H9 (cell line): Measurements from ENCODE around the gene TRPC3. TPM values are rescaled to one million over a fixed set of nuclear protein-coding genes. Genes with fewer than 3 reads are reported as not detected.

ENCODE experiments used
- DNase-seq: peaks from one replicate; pipeline ENCODE4 v3.0.0-alpha.2; 2017
- H2AFZ ChIP-seq: one replicate; pipeline ENCODE4 v1.6.1; 2013; ENCODE audit warnings: mild to moderate bottlenecking, low read length, control low read depth, moderate library complexity
- H2AK5ac ChIP-seq: 2 replicates; pipeline ENCODE4 v1.6.1; 2013; ENCODE audit warnings: low read length, control low read depth, mixed read lengths; ENCODE audit not compliant: insufficient read length
- H2BK120ac ChIP-seq: one replicate; pipeline ENCODE4 v1.6.1; 2013; ENCODE audit warnings: low read depth, mild to moderate bottlenecking, low read length, control low read depth, inconsistent platforms; ENCODE audit not compliant: poor library complexity, severe bottlenecking
- H2BK12ac ChIP-seq: 2 replicates; pipeline ENCODE4 v1.6.1; 2013; ENCODE audit warnings: low read length, control low read depth, mixed read lengths, low read depth; ENCODE audit not compliant: insufficient read length
- H2BK15ac ChIP-seq: 2 replicates; pipeline ENCODE4 v1.6.1; 2013; ENCODE audit warnings: low read depth, low read length, control low read depth
- H2BK20ac ChIP-seq: one replicate; pipeline ENCODE4 v1.6.1; 2013; ENCODE audit warnings: low read depth, mild to moderate bottlenecking, low read length, control low read depth, inconsistent platforms; ENCODE audit not compliant: poor library complexity, severe bottlenecking
- H2BK5ac ChIP-seq: 2 replicates; pipeline ENCODE4 v1.6.1; 2013; ENCODE audit warnings: low read length, control low read depth, mixed read lengths; ENCODE audit not compliant: insufficient read length
- H3K14ac ChIP-seq: 2 replicates; pipeline ENCODE4 v1.6.1; 2013; ENCODE audit warnings: low read length, control low read depth; ENCODE audit not compliant: insufficient read depth
- H3K18ac ChIP-seq: 2 replicates; pipeline ENCODE4 v1.6.1; 2013; ENCODE audit warnings: low read depth, mild to moderate bottlenecking, mixed read lengths, low read length, control low read depth; ENCODE audit not compliant: insufficient read length
- H3K23ac ChIP-seq: 2 replicates; pipeline ENCODE4 v1.6.1; 2013; ENCODE audit warnings: low read length, control low read depth, mixed read lengths, low read depth; ENCODE audit not compliant: insufficient read length
- H3K23me2 ChIP-seq: 2 replicates; pipeline ENCODE4 v1.6.1; 2013; ENCODE audit warnings: low read depth, mild to moderate bottlenecking, mixed read lengths, low read length, control low read depth; ENCODE audit not compliant: insufficient read length, poor library complexity, severe bottlenecking
- H3K27ac ChIP-seq: 2 replicates; pipeline ENCODE4 v1.5.1; 2013; ENCODE audit warnings: low read length, control low read depth, mixed read lengths, low read depth; ENCODE audit not compliant: insufficient read length
- H3K27me3 ChIP-seq: 2 replicates; pipeline ENCODE4 v1.6.1; 2013; ENCODE audit warnings: low read length, control low read depth, inconsistent platforms; ENCODE audit not compliant: insufficient read depth
- H3K4ac ChIP-seq: 2 replicates; pipeline ENCODE4 v1.6.1; 2013; ENCODE audit warnings: low read depth, mild to moderate bottlenecking, control low read depth, inconsistent platforms, low read length, moderate library complexity
- H3K4me1 ChIP-seq: 2 replicates; pipeline ENCODE4 v1.6.1; 2013; ENCODE audit warnings: low read length, control low read depth, inconsistent platforms; ENCODE audit not compliant: insufficient read depth
- H3K4me2 ChIP-seq: 2 replicates; pipeline ENCODE4 v1.6.1; 2013; ENCODE audit warnings: low read length, control low read depth, mixed read lengths; ENCODE audit not compliant: insufficient read length, insufficient read depth
- H3K56ac ChIP-seq: 2 replicates; pipeline ENCODE4 v1.6.1; 2013; ENCODE audit warnings: low read depth, mild to moderate bottlenecking, mixed read lengths, low read length, control low read depth; ENCODE audit not compliant: insufficient read length
- H3K79me1 ChIP-seq: 2 replicates; pipeline ENCODE4 v1.6.1; 2013; ENCODE audit warnings: low read depth, mild to moderate bottlenecking, moderate library complexity, low read length, control low read depth, inconsistent platforms; ENCODE audit not compliant: insufficient read depth, poor library complexity, severe bottlenecking
- H3K79me2 ChIP-seq: 2 replicates; pipeline ENCODE4 v1.6.1; 2013; ENCODE audit warnings: low read length, control low read depth, inconsistent platforms; ENCODE audit not compliant: insufficient read depth
- H3K9ac ChIP-seq: 2 replicates; pipeline ENCODE4 v1.6.1; 2013; ENCODE audit warnings: low read length, control low read depth, mixed read lengths; ENCODE audit not compliant: insufficient read length; ENCODE audit errors: extremely low read depth
- H3K9me3 ChIP-seq: one replicate; pipeline ENCODE4 v1.6.1; 2013; ENCODE audit warnings: low read depth, low read length, inconsistent platforms; ENCODE audit not compliant: control insufficient read depth
- H3T11ph ChIP-seq: one replicate; pipeline ENCODE4 v1.6.1; 2013; ENCODE audit warnings: mild to moderate bottlenecking, low read length, control low read depth, inconsistent platforms
- H4K20me1 ChIP-seq: one replicate; pipeline ENCODE4 v1.6.1; 2013; ENCODE audit not compliant: control insufficient read depth, insufficient read length, insufficient read depth
- H4K5ac ChIP-seq: 2 replicates; pipeline ENCODE4 v1.6.1; 2013; ENCODE audit warnings: low read depth, mild to moderate bottlenecking, mixed read lengths, low read length, control low read depth; ENCODE audit not compliant: insufficient read length
- H4K8ac ChIP-seq: replicated peaks from 2 replicates; pipeline ENCODE4 v1.6.1; 2013; ENCODE audit warnings: low read length, control low read depth, mixed read lengths, low read depth; ENCODE audit not compliant: insufficient read length
- H4K91ac ChIP-seq: 2 replicates; pipeline ENCODE4 v1.6.1; 2013; ENCODE audit warnings: low read depth, mild to moderate bottlenecking, moderate library complexity, mixed read lengths, low read length, control low read depth; ENCODE audit not compliant: insufficient read length
- H3K27ac Mint-ChIP-seq, 3 experiments: 2 replicates in 2 of 3; 3 replicates in 1 of 3; pipeline ENCODE4 v1.8.0; 2020 to 2021; ENCODE audit warnings: mixed read lengths in 3 of 3, mild to moderate bottlenecking in 1 of 3, moderate library complexity in 1 of 3
- H3K27me3 Mint-ChIP-seq: 2 replicates; pipeline ENCODE4 v1.8.0; 2021; ENCODE audit warnings: low read depth, mild to moderate bottlenecking, moderate library complexity, mixed read lengths
- H3K36me3 Mint-ChIP-seq, 3 experiments: 2 replicates in 2 of 3; 3 replicates in 1 of 3; pipeline ENCODE4 v1.8.0; 2020 to 2021; ENCODE audit warnings: low read depth in 3 of 3, mixed read lengths in 3 of 3; ENCODE audit not compliant: insufficient read depth in 1 of 3
- H3K4me1 Mint-ChIP-seq, 2 experiments: 2 replicates each; pipeline ENCODE4 v1.8.0; 2020; ENCODE audit warnings: mixed read lengths in 2 of 2
- H3K4me3 Mint-ChIP-seq, 2 experiments: 2 replicates in 1 of 2; 3 replicates in 1 of 2; pipeline ENCODE4 v1.8.0; 2020 to 2021; ENCODE audit warnings: mild to moderate bottlenecking in 2 of 2, mixed read lengths in 2 of 2, moderate library complexity in 1 of 2
- H3K9me3 Mint-ChIP-seq, 2 experiments: 2 replicates in 1 of 2; 3 replicates in 1 of 2; pipeline ENCODE4 v1.8.0; 2020; ENCODE audit warnings: mild to moderate bottlenecking in 2 of 2, mixed read lengths in 2 of 2, moderate library complexity in 1 of 2
- WGBS: extraction: QIAGEN DNeasy Blood & Tissue Kit; methylation state at CpG from one replicate; pipeline ENCODE4 v1.1.7; 2013; ENCODE audit warnings: missing lambda C conversion rate, low lambda C conversion rate, mixed read lengths; ENCODE audit not compliant: insufficient read length; ENCODE audit errors: extremely low coverage; 5-methylcytosine and 5-hydroxymethylcytosine counted together
- total RNA-seq: library from RNA; stranded (reverse); gene quantifications from 2 replicates; pipeline ENCODE4 v1.2.1, GENCODE V29; 2021
- TF ChIP-seq, protein P1 (sequence below): fragments of 200-600 bp; sonication (generic); conservative IDR thresholded peaks from 3 replicates; pipeline ENCODE4 v1.8.0; 2021; ENCODE audit warnings: antibody characterized with exemption, mild to moderate bottlenecking

TRPC3 gene
- total RNA-seq, 1 experiment from 2014 or later, result 0.13 TPM

GRCh38 chr4:121964958-121965357 is 13.1 kb upstream of the TRPC3 start:
- no peak overlapping the region for H2BK20ac ChIP-seq
- H3K79me2 ChIP-seq, result no peaks in the 10 kb centered on the region
- no peak overlapping the region for H3K4ac ChIP-seq
- H4K5ac ChIP-seq, result no peak overlapping the region
- H2BK12ac ChIP-seq, result no peak overlapping the region
- no peaks in the 10 kb centered on the region for H3K79me1 ChIP-seq
- no peaks in the 10 kb centered on the region for H3K9me3 ChIP-seq
- H3K18ac ChIP-seq, result no peak overlapping the region
- no peaks in the 10 kb centered on the region for H3K36me3 Mint-ChIP-seq
- no peaks in the 10 kb centered on the region for H3K4me1 ChIP-seq
- H4K20me1 ChIP-seq, result no peaks in the 10 kb centered on the region
- H3K23me2 ChIP-seq, result no peaks in the 10 kb centered on the region
- no peak overlapping the region for H2BK120ac ChIP-seq
- H2AK5ac ChIP-seq, result no peak overlapping the region
- H3K9ac ChIP-seq, result no peak overlapping the region
- H3K56ac ChIP-seq, result no peak overlapping the region
- H3K27me3 ChIP-seq, result no peaks in the 10 kb centered on the region
- no peaks in the 10 kb centered on the region for H3K9me3 Mint-ChIP-seq
- no peak overlapping the region for H3T11ph ChIP-seq
- H2BK15ac ChIP-seq, result no peak overlapping the region
- no peak overlapping the region for H3K14ac ChIP-seq
- TF ChIP-seq, protein P1, sequence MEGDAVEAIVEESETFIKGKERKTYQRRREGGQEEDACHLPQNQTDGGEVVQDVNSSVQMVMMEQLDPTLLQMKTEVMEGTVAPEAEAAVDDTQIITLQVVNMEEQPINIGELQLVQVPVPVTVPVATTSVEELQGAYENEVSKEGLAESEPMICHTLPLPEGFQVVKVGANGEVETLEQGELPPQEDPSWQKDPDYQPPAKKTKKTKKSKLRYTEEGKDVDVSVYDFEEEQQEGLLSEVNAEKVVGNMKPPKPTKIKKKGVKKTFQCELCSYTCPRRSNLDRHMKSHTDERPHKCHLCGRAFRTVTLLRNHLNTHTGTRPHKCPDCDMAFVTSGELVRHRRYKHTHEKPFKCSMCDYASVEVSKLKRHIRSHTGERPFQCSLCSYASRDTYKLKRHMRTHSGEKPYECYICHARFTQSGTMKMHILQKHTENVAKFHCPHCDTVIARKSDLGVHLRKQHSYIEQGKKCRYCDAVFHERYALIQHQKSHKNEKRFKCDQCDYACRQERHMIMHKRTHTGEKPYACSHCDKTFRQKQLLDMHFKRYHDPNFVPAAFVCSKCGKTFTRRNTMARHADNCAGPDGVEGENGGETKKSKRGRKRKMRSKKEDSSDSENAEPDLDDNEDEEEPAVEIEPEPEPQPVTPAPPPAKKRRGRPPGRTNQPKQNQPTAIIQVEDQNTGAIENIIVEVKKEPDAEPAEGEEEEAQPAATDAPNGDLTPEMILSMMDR, result no peak
- H3K23ac ChIP-seq, result no peak overlapping the region
- no peak overlapping the region for H3K4me2 ChIP-seq
- no CpG with 5 or more reads among the region's 1 CpG for WGBS
- no peaks in the 10 kb centered on the region for H3K4me1 Mint-ChIP-seq
- no peak for DNase-seq
- H3K27ac ChIP-seq, result no peak overlapping the region
- H3K4me3 Mint-ChIP-seq, result no peak overlapping the region
- H3K27me3 Mint-ChIP-seq, result no peaks in the 10 kb centered on the region; the same call in 1 of the 2 replicates
- H2AFZ ChIP-seq, result no peak overlapping the region
- H3K27ac Mint-ChIP-seq, result no peak overlapping the region
- no peak overlapping the region for H4K91ac ChIP-seq
- no peak overlapping the region for H4K8ac ChIP-seq
- no peak overlapping the region for H2BK5ac ChIP-seq
